Renal pelvis (tissue), 4 donors: ENCODE data around the gene TLCD3A. TPM values are rescaled to one million over a fixed set of nuclear protein-coding genes. Genes with fewer than 3 reads are reported as not detected.
"Not testable (repeated sequence)": the region's sequence is repeated elsewhere in the genome, so short reads cannot be mapped to it uniquely, and the experiment has no call there.

Experiments
- DNase-seq: peaks from one replicate; pipeline ENCODE4 v3.0.0-alpha.2; 2013
- polyA plus RNA-seq, 3 donors: library from polyadenylated mRNA; unstranded; fragments of 120-200 nt; gene quantifications; one replicate each; pipeline ENCODE4 v1.2.1, GENCODE V29; 2013; ENCODE audit not compliant: insufficient read length in 3 of 3

The TLCD3A gene
- polyA plus RNA-seq, 3 donors: 26.2 to 29.4 (median 27.1) TPM

DNA sequence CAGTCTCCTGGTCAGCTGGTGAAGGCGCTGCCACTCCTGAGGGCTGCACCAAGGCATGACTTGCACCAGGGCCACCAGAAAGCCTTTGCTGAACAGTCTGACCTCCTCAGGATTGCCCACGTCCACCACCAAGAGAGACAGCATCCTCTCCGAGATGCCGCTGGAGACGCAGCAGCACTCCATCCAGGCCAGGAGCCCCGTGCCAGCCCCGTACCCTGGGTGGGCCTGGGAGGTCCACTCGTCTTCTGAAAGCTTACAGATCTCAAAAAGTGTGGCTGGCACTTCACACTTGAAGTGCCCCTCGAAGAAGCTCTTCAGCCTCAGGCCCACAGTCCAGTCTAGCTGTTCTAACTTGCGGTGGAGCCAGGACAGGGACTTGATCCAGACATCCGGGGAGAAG lies 13.0 kb downstream of the TLCD3A start:
- DNase-seq: no peak

DNA sequence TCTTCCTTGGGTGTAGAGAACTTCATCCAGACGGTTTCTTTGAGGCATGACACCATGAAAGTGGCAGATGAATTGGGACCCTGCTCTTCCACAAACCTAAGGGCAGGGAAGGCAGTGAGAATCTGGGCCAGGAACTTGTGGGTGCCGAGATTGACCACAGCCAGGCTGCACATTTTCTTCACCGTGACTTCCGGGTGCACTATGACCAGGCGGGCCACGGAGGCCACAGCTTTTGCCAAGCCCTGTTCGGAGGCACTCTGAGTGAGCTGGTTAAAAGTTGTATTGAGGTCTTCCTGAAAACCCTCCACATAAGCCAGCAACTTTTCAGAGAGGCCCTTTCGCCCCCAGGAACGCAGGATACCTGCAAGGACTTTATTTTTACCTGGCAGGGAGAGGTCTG lies 13.8 kb downstream of the TLCD3A start:
- DNase-seq: no peak

DNA sequence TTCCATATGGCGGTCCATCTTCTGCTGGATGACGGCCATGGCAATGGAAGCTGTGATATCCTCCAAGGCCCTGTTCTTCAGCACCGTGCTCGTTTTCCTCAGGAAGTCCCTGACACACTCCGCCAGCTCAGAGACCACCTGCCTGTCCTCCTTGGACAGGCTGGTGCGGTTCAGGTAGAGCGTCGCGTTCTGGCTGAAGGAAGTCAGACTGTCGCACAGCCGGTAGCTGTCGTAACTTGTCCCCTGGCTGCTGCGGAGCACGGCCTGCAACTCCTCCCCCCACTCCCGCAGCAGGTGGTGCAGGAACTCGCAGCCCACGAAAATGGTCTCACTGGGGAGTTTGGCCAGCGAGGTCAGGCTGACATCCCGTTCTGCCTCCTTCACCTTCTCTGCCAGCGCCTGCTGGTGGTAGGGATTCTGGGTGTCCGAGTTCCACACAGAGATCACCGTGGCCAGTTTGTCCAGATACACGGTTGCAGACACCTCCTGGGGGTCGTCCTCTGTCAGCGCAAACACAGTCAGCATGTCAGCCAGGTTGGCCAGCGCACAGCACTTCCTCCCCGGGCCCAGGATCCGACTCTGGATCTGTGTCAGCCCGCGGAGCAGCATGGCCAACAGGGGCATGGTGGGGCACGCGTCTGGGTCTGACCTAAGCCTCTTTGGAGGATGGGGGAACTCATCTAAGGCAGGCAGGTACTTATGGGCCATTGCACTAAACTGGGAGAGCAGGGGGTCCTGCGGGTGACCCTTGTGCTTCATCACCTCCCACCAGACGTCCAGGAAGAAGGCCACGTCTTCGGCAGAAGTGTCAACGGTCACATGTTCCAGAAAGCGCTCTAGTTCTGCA lies 14.6 kb downstream of the TLCD3A start:
- DNase-seq: no peak

DNA sequence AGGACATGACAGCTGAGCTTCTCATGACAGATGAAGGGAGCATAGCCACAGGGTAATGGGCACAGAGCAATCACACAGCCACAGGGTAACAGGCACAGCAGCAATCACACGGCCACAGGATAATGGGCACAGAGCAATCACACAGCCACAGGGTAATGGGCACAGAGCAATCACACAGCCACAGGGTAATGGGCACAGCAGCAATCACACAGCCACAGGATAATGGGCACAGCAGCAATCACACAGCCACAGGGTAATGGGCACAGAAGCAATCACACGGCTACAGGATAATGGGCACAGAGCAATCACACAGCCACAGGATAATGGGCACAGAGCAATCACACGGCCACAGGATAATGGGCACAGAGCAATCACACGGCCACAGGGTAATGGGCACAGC lies 16.2 kb downstream of the TLCD3A start:
- DNase-seq: not testable (repeated sequence)

DNA sequence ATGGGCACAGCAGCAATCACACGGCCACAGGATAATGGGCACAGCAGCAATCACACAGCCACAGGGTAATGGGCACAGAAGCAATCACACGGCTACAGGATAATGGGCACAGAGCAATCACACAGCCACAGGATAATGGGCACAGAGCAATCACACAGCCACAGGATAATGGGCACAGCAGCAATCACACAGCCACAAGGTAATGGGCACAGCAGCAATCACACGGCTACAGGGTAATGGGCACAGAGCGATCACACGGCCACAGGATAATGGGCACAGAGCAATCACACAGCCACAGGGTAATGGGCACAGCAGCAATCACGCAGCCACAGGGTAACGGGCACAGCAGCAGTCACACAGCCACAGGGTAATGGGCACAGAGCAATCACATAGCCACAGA lies 17.0 kb downstream of the TLCD3A start:
- not testable (repeated sequence) for DNase-seq

DNA sequence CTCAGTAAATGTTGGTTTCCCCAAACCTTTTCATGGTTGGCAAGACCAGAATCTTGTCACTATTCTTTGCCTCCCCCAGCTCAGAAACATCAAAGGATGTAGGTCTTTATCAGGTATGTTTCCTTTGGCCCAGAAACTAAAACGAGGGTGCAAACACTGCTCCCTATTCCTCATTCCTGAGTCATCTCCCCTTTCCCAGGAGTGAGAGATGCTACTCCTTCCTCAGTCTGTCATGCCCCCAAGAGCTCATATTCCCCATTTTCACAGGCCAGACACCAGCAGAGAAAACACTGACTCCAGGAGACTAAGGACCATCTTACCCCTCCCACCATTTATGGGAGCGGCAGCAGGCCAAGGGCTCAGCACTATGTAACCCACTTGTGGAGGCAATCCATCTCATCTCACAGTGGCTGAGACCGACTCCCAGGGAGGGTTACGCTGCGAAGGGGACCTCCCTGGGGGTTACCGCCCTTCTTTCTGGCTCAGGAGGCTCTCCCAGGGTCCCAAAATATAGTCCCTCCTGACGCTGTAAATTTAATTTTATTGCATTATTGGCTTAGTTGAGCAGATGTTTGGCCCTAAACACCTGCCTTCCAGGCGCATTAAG lies 18.1 kb downstream of the TLCD3A start:
- no peak for DNase-seq

DNA sequence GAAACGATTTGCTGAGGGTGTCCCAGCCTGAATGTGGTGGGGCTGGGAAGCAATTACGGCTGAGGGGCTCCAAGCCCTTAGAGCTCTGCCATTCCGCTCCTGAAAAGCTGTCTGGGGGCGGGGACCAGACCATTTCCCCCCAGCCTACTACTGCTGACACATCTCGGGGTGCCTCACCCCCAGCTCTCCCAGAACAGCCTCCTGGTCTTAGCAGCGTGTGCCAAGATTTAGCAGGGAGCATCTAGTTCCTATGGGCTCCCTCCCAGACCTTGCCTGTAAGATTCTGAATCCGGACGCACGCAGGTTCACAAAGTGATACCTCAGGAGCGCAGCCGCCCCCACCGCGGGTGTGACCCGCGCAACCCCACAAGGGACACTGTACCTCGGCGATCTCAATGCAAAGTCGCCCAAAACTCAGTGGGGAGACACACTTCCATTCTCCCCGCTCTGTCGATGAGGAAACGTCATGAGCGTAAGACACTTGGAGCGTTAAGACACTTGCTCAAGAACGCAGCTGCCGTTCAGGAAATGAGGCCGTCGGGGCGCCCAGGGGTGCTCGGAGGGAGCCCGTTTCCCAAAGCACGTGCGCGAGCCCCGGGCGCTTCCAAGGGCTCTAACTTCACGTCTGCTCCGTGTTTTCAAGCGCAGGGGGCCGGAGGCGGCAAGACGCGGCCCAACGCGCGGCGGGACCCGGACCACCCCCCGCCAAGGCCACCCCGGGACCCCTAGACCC lies 19.0 kb downstream of the TLCD3A start:
- no peak for DNase-seq

DNA sequence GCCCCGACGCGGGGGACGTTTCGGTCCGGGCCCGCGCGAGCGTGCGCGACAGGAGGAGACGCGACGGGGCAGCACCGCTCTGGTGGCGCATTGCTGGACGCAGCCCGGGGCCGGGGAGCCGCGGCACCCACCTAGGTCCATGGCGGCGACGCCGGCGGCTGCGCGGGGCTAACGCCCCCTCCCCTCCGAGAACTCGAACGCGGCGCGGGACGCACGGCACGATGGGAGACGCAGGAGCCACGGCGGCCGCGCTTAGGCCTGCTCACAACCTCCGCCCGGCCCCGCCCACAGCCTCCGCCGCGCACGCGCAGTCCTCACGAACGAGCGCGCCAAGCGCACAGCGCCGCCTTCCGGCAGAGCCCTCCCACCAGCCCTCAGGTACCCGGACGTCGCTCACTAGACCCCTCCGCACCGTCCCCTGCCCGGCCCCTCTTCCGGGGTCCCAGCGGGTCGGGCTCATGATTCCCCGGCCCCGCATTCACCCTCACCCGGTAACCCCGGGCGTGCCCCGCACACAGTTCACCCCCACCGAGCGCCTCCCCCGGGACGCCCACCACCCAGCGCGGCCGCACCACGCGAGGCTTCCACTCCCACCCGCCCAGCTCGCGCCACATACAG lies 19.7 kb downstream of the TLCD3A start, which contains the start of gene GEMIN4:
TSS of gene GEMIN4 (minus strand) at position 263 of the 618 bp plus-strand sequence. CDS start at position 141, 122 bp downstream.
- peak; percentile 87 for DNase-seq

DNA sequence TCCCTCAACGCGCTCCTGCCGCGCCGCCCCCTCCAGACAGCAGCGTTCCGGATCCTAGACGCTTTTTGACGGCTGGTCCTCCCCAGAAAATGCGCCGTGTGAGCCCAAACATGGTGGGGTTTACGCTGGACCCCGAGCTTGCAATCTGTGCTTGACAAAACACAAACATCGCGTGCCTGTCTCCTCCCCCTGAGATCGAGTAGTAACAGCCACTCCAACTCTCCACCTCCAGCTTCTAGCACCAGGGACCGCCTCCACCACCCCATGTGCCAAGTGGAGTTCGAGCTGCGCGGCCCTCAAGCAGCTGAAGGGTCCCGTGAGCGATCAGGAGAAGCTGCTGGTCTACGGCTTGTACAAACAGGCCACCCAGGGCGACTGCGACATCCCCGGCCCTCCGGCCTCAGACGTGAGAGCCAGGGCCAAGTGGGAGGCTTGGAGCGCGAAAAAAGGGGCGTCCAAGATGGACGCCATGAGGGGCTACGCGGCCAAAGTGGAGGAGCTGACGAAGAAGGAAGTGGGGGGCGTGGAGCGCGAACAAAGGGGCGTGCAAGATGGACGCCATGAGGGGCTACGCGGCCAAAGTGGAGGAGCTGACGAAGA lies 20.3 kb downstream of the TLCD3A start:
- peak; percentile 71 for DNase-seq

DNA sequence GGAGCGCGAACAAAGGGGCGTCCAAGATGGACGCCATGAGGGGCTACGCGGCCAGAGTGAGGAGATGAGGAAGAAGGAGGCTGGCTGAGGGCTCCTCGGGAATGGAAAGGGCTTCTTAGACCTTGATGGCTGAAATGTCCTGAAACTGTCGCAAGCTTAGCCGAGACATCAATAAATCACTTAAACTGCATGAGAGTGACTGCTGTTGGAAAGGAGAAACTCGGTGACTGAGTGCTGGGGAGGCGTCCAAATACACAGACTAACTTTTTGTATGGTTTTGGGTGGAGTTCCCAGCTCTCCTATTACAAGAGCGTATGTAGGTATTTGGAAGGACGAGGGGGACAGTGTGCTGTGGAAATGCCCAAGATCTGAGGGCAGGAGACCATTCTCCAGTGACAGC lies 21.0 kb downstream of the TLCD3A start:
- no peak for DNase-seq

DNA sequence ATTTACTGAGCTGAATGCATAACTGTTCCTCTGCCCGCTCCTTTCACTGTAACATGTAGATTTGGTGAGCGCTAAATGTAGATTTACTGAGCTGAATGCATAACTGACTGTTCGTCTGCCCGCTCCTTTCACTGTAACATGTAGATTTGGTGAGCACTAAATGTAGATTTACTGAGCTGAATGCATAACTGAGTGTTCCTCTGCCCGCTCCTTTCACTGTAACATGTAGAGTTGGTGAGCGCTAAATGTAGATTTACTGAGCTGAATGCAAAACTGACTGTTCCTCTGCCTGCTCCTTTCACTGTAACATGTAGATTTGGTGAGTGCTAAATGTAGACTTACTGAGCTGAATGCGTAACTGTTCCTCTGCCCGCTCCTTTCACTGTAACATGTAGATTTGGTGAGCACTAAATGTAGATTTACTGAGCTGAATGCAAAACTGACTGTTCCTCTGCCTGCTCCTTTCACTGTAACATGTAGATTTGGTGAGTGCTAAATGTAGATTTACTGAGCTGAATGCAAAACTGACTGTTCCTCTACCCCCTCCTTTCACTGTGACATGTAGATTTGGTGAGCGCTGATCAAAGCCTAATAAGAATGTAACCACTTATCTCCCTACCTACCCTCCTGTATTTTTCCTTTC lies 23.0 kb downstream of the TLCD3A start:
- DNase-seq: not testable (repeated sequence)

DNA sequence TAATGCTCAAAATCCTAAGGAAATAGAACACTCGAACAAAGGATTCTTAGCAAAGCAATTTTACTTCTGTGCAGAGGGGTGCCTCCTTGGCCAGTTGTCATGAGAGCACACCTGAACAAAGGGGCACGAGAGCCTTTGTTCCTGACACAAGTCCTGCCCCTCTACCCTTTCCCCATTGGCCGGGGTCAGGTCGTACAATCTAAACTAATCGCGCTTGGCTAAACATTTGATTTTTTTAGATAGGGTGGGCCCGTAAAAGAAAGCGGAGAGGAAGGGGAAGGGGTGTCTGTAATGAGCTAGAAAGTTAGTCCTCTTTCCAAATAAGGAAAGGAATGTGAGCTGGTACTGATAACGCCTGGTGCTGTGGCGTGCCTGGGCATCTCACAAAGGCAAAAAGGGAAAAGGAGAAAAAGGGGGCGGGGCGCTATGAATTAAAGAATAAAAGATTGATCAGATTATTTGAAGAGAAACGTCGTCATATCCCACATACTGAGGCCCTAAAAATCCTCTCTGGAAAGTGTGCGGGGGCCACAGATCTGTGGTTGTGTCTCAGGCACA lies 23.7 kb downstream of the TLCD3A start:
- not testable (repeated sequence) for DNase-seq

DNA sequence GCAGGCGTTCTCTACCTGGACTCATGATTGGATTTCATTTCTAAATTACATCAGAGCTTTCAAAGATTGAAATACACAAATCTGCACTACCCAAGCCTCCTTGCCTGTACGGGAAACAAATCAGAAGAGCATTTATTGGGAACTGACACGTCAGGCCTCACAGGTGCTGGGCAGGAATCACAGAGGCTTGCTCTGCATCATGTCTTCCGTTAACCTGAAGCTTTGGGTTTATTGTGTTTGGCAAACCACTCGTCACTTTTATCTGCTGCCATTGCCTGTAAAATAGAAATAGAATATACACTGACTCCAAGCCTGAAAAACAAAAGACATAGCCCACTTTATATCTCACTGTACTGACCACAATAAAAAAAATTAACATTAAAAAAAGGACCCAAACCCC lies 27.6 kb downstream of the TLCD3A start:
- DNase-seq: no peak

DNA sequence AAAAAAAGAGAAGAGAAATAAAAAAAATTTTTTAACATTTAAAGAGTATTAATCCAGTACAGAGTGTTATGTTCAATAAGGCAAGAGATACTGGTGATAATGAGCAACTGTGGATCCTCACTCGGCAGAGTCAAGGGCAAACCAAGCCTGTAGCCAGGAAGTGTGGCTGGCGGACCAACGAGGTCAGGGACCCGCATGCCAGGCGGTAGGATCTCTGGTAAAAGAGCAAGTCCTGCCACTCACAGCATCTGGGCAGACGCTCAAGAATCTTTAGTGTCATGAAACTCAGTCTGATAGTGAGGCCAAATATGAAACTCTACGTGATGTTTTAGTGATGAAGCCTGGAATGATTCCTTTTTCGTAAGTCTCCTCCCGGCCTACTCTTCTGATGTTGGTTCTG lies 28.0 kb downstream of the TLCD3A start:
- no peak for DNase-seq

DNA sequence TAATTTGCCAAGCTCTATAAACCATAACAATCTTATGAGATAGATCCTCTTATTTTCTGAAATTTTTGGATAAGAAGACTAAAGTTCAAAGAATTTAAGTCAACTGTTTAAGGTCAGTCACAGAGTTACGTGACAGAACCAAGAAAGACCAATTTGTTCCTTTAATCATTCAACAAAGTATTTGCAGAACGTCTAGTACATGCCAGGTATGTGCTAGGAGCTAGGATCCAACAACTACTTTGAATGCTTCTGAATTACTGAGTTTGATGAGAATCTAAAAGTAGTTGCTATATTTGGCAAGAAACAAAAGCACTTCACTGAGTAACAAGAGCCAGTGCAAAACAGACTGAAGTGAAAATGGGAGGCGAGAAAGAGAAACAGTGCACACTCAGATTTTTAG lies 34.7 kb downstream of the TLCD3A start:
- DNase-seq: no peak

DNA sequence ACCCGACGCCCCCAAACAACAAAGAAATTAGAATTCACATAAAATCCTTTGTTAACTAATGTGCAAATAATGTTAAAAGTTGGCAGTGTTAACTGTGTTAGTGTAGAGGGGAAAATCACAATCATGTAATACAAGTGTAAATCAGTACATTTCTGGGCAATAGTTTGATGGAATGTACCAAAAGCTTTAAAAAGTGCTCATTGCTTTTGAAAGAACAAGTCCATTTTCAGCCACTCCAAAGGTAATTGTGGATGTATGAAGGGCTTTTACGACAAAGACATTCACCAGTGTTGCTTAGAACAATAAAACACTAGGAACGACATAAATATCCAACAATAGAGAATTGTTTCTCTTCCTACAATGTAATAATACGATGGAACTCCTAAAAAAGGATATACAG lies 40.6 kb downstream of the TLCD3A start:
- no peak for DNase-seq

DNA sequence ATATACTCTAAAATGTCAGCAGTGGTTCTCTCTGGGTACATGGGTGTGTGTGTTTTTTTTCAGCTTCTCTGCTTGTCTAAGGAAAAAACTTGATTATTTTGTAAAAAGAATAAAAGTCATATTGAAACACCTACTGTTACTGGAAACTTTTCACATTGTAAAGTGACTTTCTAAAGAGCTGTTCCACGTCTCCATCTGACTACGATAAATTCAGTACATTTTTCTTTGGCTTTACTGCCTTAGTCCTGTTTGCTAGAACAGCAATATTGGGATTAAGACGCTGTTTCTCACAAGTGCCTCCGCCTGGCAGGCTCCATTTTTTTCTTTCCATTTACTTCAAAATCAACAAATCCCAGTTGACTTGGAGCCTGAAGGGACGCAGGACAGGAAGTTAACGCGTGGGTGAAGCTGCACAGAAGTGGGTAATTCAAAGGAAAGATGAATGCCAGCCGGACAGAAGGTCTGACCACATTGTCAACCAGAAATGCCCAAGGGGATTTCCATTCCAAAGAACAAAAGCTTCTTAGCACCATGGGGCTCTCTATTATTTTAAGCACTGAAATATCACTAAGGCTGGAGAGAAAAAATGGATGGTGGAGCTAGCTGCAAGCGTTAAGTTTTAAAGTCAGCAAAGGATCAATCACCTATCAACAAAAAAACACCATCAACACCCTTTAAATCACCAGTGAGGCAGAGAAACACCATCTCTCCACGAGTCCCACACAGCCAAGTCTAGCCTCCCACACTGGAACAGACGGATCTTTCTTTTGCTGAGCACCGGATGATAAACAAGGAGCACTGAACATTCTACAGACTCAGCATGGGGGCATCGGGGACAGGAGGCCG lies 41.3 kb downstream of the TLCD3A start:
- DNase-seq: no peak

DNA sequence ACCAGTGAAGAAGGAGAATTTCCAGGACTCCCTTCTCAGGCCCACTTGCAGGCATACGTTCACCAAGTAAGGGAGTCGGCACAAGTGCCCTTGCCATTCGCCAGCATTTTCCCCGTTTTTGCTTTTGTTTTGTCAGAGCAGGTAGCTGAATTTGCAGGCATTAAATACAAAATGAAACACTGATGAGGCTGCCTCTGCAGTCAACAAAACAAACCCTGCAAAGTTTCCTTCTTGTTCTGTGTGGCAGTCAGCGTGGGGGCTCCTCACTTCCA lies 41.9 kb downstream of the TLCD3A start:
- DNase-seq: no peak

DNA sequence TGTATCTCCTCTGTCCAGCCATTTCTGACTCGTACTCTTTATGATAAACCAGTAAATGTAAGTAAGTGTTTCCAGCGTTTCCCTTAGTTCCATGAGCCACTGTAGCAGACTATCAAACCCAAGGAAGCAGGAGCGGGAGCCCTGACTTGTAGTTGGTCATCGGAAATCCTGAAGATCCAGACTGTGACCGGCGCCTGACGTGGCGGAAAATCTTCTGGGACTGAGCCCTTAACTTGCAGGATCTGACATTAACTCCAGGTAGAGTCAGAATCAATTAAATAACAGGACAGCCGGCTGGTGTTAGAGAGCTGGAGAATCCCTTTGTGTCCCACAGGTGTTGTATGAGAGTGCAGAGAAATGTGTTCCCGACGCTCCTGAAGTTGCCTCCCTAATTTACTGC lies 45.7 kb downstream of the TLCD3A start:
- DNase-seq: no peak
